Esophagus squamous epithelium (tissue), 4 donors: ENCODE data around the gene MCOLN2.

ENCODE experiments used
- CTCF ChIP-seq, 6 experiments: fragments of 450-650 bp in 4 of 6; fragments of 200-600 bp in 2 of 6; sonication (generic) in 2 of 6; IDR thresholded peaks; one replicate each; pipeline ENCODE4 v1.5.1; 2016 to 2019; ENCODE audit warnings: antibody characterized with exemption in 6 of 6, mild to moderate bottlenecking in 4 of 6, moderate library complexity in 4 of 6
- POLR2A ChIP-seq, 4 donors: fragments of 450-650 bp; IDR thresholded peaks; one replicate each; pipeline ENCODE4 v1.6.1; 2017; ENCODE audit warnings: antibody characterized with exemption in 4 of 4, mild to moderate bottlenecking in 4 of 4, moderate library complexity in 3 of 4

GRCh38 chr1:84892705-84893618 lies 104.0 kb downstream of the MCOLN2 start, which contains the start of gene LPAR3:
- TF ChIP-seq CTCF (IDR thresholded peaks at IDR 0.05) (peak in 1 of 6 experiments; percentile 13), POLR2A (IDR thresholded peaks at IDR 0.05) (peak in 1 of 4 donors; percentile 45)
